GM21381 (cell line): ENCODE measurements around the gene SH3BP5.

Experiments
- ATAC-seq: cut with Tn5 transposase; IDR thresholded peaks from one replicate; pipeline ENCODE4 v1.9.1; 2021; ENCODE audit warnings: mild to moderate bottlenecking, moderate library complexity; ENCODE audit not compliant: unreplicated experiment

Gene SH3BP5

DNA sequence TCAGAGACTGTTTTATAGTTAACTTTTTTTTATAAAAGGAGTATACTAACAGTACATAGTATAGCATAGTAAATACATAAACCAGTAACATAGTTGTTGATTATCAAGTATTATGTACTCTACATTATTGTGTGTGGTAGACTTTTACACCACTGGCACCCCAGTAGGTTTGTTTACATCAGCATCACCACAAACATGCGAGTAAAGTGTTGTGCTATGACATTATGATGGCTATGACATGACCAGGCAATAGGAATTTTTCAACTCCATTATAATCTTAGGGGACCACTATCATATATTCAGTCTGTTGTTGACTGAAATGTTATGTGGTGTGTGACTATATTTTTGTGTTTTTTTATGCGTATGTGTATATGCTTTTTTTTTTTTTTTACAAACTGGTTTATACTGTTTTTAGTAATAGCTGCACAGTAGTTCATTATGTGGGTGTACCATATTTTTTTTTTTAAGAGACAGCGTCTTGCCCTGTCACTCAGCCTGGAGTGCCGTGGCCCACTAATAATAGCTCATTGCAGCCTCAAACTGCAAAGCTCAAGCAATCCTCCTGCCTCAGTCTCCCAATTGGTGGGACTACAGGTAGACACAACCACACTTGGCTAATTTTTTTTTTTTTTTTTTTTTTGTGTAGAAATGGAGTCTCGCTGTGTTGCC is 124.4 kb downstream of the SH3BP5 start:
- ATAC-seq: no peak

DNA sequence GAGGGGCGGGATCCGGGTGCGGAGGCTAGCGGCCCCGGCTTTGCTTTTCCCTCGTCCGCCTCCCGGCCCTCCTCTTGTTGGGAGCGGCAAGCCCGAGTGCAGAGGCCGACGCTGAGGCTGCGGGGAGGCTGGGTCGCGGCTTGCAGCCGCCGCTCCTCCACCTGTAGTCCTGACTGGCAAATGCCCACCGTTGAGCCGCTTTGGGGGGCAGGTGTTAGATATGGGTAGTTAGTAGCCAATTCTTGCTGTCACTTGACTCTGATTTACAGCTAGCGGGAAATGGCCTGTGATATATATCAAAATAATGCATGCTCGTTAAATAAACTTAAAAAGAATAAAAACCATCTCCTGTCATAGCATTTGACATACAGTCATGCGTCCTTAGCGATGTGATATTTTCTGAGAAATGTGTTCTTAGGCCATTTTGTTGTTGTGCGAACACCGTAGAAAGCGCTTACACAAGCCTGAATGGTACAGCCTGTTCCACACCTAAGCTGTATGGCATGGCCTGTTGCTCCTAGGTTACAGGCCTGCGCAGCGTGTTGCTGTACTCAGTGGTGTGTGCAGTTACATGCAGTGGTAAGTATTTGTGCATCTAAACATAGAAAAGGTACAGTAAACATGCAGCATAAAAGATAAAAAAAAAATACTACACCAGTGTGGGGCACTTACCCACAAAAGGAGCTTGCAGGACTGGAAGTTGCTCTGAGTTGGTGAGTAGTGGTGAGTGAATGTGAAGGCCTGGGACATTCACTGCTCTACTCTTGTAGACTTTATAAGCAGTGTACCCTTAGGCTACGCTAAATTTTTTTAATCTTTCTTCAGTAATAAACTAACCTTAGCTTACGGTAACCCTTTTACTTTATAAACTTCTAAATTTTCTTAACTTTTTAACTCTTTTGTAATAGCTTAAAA is 125.5 kb downstream of the SH3BP5 start:
- ATAC-seq: no peak

DNA sequence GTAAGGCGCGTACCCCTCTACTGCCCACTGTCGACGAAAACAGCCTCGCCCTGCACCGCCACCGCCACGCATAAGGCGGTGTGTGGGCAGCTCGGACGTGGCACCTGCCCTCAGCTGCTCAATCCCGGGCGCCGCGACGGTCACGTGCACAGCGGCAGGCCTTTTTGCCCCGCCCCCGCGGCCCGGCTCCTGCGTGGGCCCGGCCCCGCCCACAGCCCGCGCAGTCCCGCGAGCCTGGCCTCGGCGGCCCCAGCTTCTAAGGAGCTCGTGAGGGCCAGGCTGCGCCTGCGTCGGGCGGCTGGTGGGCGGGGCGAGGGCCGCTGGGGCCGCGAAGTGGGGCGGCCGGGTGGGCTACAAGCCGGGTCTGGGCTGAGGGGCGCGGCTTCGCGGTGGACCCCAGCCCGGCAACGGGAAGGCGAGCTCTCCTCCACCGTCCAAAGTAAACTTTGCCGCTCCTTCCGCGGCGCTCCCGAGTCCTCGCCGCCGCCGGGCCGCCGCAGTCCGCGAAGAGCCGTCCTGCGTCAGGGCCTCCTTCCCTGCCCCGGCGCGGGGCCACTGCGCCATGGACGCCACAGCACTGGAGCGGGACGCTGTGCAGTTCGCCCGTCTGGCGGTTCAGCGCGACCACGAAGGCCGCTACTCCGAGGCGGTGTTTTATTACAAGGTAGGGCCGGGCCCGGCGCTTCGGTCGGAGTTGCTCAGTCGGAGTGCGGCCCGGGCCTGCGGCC is 126.3 kb downstream of the SH3BP5 start, which contains the start of gene CAPN7:
Gene CAPN7, plus strand, starts transcription at position 313 of the 728 bp plus-strand sequence. Its CDS starts 250 bp downstream, at position 563.
- ATAC-seq: peak; percentile 89

DNA sequence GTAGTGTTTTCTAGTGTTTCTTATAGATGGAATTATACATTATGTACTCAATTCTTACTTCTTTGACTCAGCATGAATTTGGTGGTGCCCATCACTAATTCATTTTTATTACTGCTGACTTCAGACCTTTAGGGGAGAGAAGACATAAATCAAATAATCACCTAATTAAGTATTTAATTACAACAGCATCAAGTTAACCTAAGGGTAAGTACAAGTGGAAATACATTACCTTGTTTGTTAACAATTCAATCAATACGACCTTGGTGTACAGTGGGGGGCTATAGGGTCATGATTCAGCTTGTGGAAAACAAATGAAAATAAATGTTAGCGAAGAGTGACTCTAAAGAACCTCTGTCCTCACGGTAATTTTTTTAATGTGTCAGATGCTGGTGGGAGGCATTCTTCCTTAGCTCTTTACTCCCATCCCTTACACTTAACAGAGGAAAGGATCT is 126.9 kb downstream of the SH3BP5 start:
- ATAC-seq: no peak
